Subcutaneous abdominal adipose tissue (tissue), 5 donors: ENCODE results near the gene PRUNE2.
"Not testable (repeated sequence)": the region's sequence is repeated elsewhere in the genome, so short reads cannot be mapped to it uniquely, and the experiment has no call there.

Source experiments
- H3K27ac ChIP-seq: one replicate; pipeline ENCODE4 v1.7.0; 2013; ENCODE audit warnings: low read depth, mild to moderate bottlenecking, inconsistent platforms, low read length, moderate library complexity
- H3K27me3 ChIP-seq, 5 donors: one replicate each; pipeline ENCODE4 v1.7.0; 2013; ENCODE audit warnings: low read length in 5 of 5, inconsistent platforms in 1 of 5; ENCODE audit not compliant: control insufficient read depth in 5 of 5, insufficient read depth in 4 of 5
- H3K36me3 ChIP-seq, 5 donors: one replicate each; pipeline ENCODE4 v1.7.0; 2013; ENCODE audit warnings: low read length in 5 of 5; ENCODE audit not compliant: control insufficient read depth in 5 of 5, insufficient read depth in 5 of 5
- H3K4me1 ChIP-seq, 5 donors: one replicate each; pipeline ENCODE4 v1.7.0; 2013; ENCODE audit warnings: low read length in 5 of 5, mild to moderate bottlenecking in 3 of 5, moderate library complexity in 1 of 5; ENCODE audit not compliant: control insufficient read depth in 5 of 5, insufficient read depth in 5 of 5
- H3K4me3 ChIP-seq, 5 donors: one replicate each; pipeline ENCODE4 v1.7.0; 2013; ENCODE audit warnings: low read length in 5 of 5, low read depth in 1 of 5
- H3K9ac ChIP-seq, 5 donors: one replicate each; pipeline ENCODE4 v1.7.0; 2013; ENCODE audit warnings: low read length in 5 of 5, mild to moderate bottlenecking in 4 of 5, moderate library complexity in 3 of 5
- H3K9me3 ChIP-seq, 5 donors: one replicate each; pipeline ENCODE4 v1.7.0; 2013; ENCODE audit warnings: low read length in 5 of 5; ENCODE audit not compliant: control insufficient read depth in 5 of 5
- donor health status: healthy.
- donor health status: healthy.
- donor health status: healthy.
- donor health status: healthy.
- donor health status: healthy.

PRUNE2 gene

DNA sequence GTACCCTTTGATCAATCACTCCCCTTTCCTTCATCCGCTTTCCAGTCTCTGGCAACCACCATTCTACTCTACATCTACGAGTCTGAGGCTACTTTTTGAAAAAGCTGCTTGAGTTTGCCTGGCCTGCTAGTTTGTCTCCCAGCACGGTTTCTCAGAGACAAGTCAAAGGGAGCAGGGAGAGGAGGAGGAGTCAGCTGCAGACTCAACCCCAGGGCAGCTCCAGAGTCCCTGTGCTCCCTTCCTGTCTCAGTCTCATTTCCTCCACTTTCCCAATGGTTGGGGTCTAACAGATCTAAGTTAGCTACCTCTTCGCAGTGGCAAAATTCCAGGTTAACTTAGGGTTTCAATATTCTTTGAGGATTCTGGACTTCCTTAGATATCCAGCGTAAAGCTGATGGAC, 221.7 kb downstream of the PRUNE2 start:
- Histone ChIP-seq H3K36me3 (no peaks in the 10 kb centered on the region), H3K4me1 (peaks cover 0 to 8% (median 0%) of the 10 kb centered on the region in 5 donors)

DNA sequence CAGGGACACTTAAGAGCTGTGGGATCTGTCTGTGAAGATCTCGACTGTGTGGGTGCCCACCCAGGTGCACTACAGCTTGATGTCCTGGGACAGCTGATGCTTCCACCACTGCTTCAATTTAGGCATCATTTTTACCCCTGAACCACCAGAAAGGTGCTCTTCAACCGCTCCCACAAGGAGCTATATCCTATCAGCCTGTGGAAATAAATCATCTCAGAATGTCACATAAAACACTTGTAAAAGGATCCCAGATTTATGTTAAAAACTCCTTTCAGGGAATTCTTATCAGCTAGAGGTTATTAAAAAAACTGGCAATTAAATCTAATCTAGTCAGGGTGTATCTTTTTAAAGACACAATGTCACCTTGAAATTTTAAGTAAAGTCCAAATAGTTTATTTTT, 224.4 kb downstream of the PRUNE2 start:
- H3K36me3 ChIP-seq = no peaks in the 10 kb centered on the region
- no peaks in the 10 kb centered on the region for H3K27me3 ChIP-seq
- no peak overlapping the region for H3K27ac ChIP-seq
- H3K9ac ChIP-seq = no peak overlapping the region
- H3K9me3 ChIP-seq = no peaks in the 10 kb centered on the region
- H3K4me1 ChIP-seq = no peaks in the 10 kb centered on the region
- H3K4me3 ChIP-seq = no peak overlapping the region

More for the DNA sequence above, 221.7 kb downstream of the PRUNE2 start:
- H3K4me3 ChIP-seq = no peak overlapping the region
- no peaks in the 10 kb centered on the region for H3K9me3 ChIP-seq
- H3K27ac ChIP-seq = no peak overlapping the region
- no peak overlapping the region for H3K9ac ChIP-seq
- H3K27me3 ChIP-seq = no peaks in the 10 kb centered on the region

DNA sequence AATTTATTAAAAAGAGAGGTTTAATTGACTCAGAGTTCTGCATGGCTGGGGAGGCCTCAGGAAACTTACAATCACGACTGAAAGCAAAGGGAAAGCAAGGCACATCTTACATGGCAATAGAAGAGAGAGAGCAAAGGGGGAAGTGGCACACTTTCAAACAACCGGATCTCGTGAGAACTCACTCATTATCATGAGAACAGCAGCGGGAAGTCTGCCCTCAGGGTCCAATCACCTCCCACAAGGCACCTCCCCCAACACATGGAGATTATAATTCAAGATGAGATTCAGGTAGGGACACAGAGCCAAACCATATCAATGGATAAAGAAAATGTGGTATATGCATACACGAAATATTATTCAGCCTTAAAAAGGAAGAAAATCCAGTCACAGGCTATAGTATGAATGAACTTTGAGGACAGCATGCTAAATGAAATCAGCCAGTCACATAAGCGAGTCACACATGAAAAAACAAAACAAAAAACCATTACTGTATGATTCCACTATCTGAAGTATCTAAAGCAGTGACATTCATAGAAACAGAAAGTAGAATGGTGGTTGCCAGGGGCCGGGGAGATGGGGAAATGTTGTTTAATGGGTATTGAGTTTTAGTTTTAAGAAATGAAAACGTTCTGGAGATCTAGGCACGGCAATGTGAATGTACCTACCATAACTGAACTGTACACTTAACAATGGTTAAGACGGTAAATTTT, 225.0 kb downstream of the PRUNE2 start:
- H3K4me3 ChIP-seq = no peak overlapping the region
- no peaks in the 10 kb centered on the region for H3K4me1 ChIP-seq
- no peaks in the 10 kb centered on the region for H3K27me3 ChIP-seq
- H3K9me3 ChIP-seq = no peaks in the 10 kb centered on the region
- H3K9ac ChIP-seq = no peak overlapping the region
- H3K27ac ChIP-seq = no peak overlapping the region
- H3K36me3 ChIP-seq = no peaks in the 10 kb centered on the region

- Histone ChIP-seq H3K4me1 (no peaks in the 10 kb centered on the region), H3K27ac (no peak overlapping the region), H3K36me3 (no peaks in the 10 kb centered on the region), H3K27me3 (no peaks in the 10 kb centered on the region), H3K4me3 (no peak overlapping the region), H3K9me3 (no peaks in the 10 kb centered on the region), H3K9ac (no peak overlapping the region)
Measured at GRCh38 chr9:76677481-76678055, 228.3 kb downstream of the PRUNE2 start.

DNA sequence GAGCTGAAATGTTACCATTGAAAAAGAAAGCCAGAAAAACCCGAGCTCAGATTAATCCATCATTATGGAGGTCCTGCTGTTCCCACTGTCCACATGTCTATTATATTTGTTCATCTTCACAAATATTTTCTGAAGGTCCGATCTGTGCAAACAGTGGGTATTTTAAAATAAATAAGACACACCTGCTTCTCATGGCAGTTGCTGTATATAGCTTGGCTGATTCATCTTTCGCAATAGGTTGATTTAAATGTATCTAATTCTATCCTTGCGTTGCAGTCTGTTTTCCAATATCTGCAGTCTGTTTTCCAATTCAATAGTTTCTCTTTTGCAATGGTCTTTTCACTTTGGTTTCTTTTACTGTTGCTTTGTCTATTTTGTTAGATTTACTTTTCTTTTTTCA, 229.1 kb downstream of the PRUNE2 start:
- H3K4me1 ChIP-seq = no peaks in the 10 kb centered on the region
- H3K9me3 ChIP-seq = no peaks in the 10 kb centered on the region
- H3K36me3 ChIP-seq = no peaks in the 10 kb centered on the region
- H3K27me3 ChIP-seq = no peaks in the 10 kb centered on the region
- H3K9ac ChIP-seq = no peak overlapping the region
- no peak overlapping the region for H3K27ac ChIP-seq
- no peak overlapping the region for H3K4me3 ChIP-seq

DNA sequence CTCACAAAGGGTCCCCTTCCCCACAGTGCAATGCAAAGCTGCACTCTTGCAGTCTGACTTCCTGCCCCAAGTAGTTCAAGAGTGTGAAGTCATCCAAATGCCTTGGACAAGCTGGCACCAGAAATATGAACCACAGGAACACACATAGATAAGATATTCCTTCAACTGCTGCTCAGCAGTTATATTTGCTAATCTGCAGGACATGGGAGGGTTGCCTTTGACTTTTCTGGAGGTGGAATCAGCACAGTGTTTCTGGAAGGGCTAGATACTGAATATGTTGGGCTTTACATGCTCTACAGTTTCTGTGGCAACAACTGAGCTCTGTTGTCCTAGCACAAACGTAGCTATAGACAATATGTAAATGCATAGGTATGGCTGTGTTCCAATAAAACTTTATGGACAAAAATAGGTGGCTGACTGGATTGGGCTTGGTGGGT, 238.4 kb downstream of the PRUNE2 start:
- H3K9ac ChIP-seq = no peak overlapping the region
- no peak overlapping the region for H3K27ac ChIP-seq
- H3K36me3 ChIP-seq = no peaks in the 10 kb centered on the region
- peaks cover 0 to 7% (median 0%) of the 10 kb centered on the region in 5 donors for H3K4me1 ChIP-seq
- no peaks in the 10 kb centered on the region for H3K9me3 ChIP-seq
- H3K27me3 ChIP-seq = no peaks in the 10 kb centered on the region
- H3K4me3 ChIP-seq = no peak overlapping the region

GRCh38 chr9:76665966-76666365, 239.9 kb downstream of the PRUNE2 start:
- not testable (repeated sequence) for H3K9ac ChIP-seq, H3K36me3 ChIP-seq, H3K9me3 ChIP-seq, H3K27me3 ChIP-seq, H3K27ac ChIP-seq, H3K4me3 ChIP-seq
- peaks cover 0 to 11% (median 0%) of the 10 kb centered on the region in 5 donors for H3K4me1 ChIP-seq

DNA sequence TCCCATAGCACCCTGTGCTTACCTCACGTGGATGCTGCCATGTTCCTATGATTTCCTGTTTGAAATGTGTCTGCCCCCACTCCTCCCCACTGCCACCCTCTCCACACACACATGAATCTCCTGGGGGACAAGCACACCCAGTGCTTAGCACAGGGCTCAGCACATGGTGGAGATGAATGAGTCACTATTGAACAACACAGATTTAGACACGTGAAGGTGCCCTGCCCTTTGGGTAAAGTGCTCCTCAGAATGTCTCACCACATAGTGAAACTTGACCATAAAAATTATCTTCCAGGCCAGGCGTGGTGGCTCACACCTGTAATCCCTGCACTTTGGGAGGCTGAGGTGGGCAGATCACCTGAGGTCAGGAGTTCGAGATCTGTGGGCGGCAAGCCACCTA, 240.5 kb downstream of the PRUNE2 start:
- Histone ChIP-seq H3K36me3 (no peaks in the 10 kb centered on the region), H3K27me3 (no peaks in the 10 kb centered on the region), H3K4me3 (no peak overlapping the region), H3K27ac (no peak overlapping the region), H3K9ac (no peak overlapping the region), H3K4me1 (peaks cover 0 to 11% (median 0%) of the 10 kb centered on the region in 5 donors), H3K9me3 (peaks cover 0 to 2% (median 0%) of the 10 kb centered on the region in 5 donors)

GRCh38 chr9:76664120-76664519, 241.8 kb downstream of the PRUNE2 start:
- H3K9ac ChIP-seq = no peak overlapping the region
- peaks cover 0 to 11% (median 0%) of the 10 kb centered on the region in 5 donors for H3K4me1 ChIP-seq
- no peak overlapping the region for H3K27ac ChIP-seq
- H3K27me3 ChIP-seq = no peaks in the 10 kb centered on the region
- no peaks in the 10 kb centered on the region for H3K36me3 ChIP-seq
- H3K9me3 ChIP-seq = peaks cover 0 to 2% (median 0%) of the 10 kb centered on the region in 5 donors
- H3K4me3 ChIP-seq = no peak overlapping the region

DNA sequence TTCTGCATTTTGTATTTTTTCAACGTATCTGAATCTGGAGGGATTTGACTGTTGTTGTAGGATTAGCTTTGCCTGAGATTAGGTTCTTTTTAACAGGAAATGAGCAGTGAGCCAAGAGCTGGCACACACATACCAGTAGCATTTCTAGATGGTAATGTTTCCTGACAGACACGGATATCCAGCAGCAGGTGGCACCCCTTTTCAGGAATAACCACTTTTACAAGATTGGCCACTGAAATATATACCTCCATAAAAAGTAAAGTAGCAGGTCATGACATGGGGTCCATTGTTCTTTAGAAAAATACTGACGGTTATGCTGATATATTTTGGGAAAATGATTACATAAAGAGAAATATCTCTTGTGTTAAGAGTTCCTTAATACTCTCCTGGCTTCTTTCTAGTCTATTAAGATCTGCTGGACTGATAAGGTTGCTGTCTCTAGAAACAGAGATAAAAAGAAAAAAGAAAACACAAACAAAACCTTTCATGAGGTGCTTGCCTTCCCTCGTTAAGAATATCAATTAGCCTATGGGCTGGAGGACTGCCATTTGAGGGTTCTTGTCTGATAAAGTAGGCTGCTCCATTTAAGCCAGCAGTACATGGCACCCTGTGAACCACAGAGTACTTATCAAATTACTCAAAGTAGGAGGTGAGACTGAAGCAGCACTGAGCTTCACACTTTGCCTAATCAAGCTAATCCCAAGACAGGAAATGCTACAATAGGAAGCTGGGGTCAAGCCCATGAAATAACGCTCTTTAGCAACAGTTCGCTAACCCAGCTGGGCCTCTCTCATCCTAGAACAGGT, 243.2 kb downstream of the PRUNE2 start:
- Histone ChIP-seq H3K27ac (no peak overlapping the region), H3K9ac (no peak overlapping the region), H3K27me3 (no peaks in the 10 kb centered on the region), H3K36me3 (no peaks in the 10 kb centered on the region), H3K4me1 (peaks cover 0 to 11% (median 0%) of the 10 kb centered on the region in 5 donors), H3K4me3 (no peak overlapping the region), H3K9me3 (peaks cover 0 to 2% (median 0%) of the 10 kb centered on the region in 5 donors)
